ENCODE measurements around the gene ANGPTL4.
"Not testable (repeated sequence)": the region's sequence is repeated elsewhere in the genome, so short reads cannot be mapped to it uniquely, and the experiment has no call there.

DNA sequence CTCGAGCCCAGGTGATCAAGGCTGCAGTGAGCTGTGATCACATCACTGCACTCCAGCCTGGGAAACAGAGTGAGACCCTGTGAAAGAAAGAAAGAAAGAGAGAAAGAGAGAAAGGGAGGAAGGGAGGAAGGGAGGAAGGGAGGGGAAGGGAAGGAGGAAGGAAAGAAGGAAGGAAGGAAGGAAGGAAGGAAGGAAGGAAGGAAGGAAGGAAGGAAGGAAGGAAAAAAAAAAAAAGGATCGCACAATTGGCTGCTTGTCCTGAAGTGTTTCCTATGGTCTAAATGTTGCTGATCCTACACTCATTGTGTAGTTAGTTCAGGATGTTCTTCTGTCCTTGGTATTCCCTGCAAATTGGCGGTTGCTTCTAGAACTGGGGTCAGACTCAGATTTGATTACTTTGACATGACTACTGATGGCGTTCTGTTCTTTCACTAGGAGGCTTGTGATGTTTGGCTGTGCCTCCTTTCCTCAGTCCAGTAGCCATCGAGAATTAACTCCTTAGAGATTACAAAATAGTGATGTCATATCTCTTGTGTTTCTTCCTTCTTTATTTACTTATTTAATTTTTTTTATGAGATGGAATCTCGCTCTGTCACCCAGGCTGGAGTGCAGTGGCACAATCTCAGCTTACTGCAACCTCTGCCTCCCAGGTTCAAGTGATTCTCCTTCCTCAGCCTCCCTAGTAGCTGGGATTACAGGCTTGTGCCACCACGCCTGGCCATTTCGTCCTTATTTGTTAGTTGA lies 14.2 kb upstream of the ANGPTL4 start:
- TF ChIP-seq, protein P1, sequence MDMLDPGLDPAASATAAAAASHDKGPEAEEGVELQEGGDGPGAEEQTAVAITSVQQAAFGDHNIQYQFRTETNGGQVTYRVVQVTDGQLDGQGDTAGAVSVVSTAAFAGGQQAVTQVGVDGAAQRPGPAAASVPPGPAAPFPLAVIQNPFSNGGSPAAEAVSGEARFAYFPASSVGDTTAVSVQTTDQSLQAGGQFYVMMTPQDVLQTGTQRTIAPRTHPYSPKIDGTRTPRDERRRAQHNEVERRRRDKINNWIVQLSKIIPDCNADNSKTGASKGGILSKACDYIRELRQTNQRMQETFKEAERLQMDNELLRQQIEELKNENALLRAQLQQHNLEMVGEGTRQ (CRISPR knock-in tag; IDR thresholded peaks at IDR 0.05), result not testable (repeated sequence)
- TF ChIP-seq, protein P2, sequence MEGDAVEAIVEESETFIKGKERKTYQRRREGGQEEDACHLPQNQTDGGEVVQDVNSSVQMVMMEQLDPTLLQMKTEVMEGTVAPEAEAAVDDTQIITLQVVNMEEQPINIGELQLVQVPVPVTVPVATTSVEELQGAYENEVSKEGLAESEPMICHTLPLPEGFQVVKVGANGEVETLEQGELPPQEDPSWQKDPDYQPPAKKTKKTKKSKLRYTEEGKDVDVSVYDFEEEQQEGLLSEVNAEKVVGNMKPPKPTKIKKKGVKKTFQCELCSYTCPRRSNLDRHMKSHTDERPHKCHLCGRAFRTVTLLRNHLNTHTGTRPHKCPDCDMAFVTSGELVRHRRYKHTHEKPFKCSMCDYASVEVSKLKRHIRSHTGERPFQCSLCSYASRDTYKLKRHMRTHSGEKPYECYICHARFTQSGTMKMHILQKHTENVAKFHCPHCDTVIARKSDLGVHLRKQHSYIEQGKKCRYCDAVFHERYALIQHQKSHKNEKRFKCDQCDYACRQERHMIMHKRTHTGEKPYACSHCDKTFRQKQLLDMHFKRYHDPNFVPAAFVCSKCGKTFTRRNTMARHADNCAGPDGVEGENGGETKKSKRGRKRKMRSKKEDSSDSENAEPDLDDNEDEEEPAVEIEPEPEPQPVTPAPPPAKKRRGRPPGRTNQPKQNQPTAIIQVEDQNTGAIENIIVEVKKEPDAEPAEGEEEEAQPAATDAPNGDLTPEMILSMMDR (IDR thresholded peaks at IDR 0.05 in 2 of 3, conservative IDR thresholded peaks at IDR 0.05 in 1 of 3; ENCODE audit: insufficient read depth in 2 of 3, low read depth in 1 of 3, low read length in 3 of 3), result not testable (repeated sequence)
